Right atrium auricular region (tissue), 2 donors: ENCODE results near the gene DNAJB6. TPM values are rescaled to one million over a fixed set of nuclear protein-coding genes. Genes with fewer than 3 reads are reported as not detected.

ENCODE experiments used
- DNase-seq: peaks from one replicate; pipeline ENCODE4 v3.0.0-alpha.2; 2019; ENCODE audit warnings: low spot score
- H3K27ac ChIP-seq, 2 donors: fragments of 200-600 bp; sonication (generic); 1 replicate in 1 of 2; 2 replicates in 1 of 2; pipeline ENCODE4 v1.5.1; 2016 to 2019
- H3K27me3 ChIP-seq, 2 donors: fragments of 200-600 bp; sonication (generic); one replicate each; pipeline versions ENCODE4 v1.5.1 to v1.6.0; 2017 to 2019
- H3K36me3 ChIP-seq: fragments of 200-600 bp; sonication (generic); one replicate; pipeline ENCODE4 v1.5.1; 2016
- H3K4me1 ChIP-seq, 2 donors: fragments of 200-600 bp; sonication (generic); one replicate each; pipeline versions ENCODE4 v1.5.1 to v1.6.0; 2017 to 2019
- H3K4me3 ChIP-seq, 2 donors: fragments of 200-600 bp; sonication (generic); 1 replicate in 1 of 2; 2 replicates in 1 of 2; pipeline ENCODE4 v1.5.1; 2017 to 2019; ENCODE audit warnings: mild to moderate bottlenecking in 1 of 2, moderate library complexity in 1 of 2
- H3K9me3 ChIP-seq, 2 donors: fragments of 200-600 bp; sonication (generic); one replicate each; pipeline ENCODE4 v1.5.1; 2019
- total RNA-seq, 2 donors: library from RNA; depleted of rRNA; stranded (reverse); fragments of >200 nt; gene quantifications; one replicate each; pipeline ENCODE4 v1.1.0, GENCODE V29; 2016
- TF ChIP-seq, protein P1 (sequence below), 2 donors: fragments of 200-600 bp; sonication (generic); IDR thresholded peaks; one replicate each; pipeline ENCODE4 v1.5.1; 2019; ENCODE audit warnings: antibody characterized with exemption in 2 of 2

DNAJB6 gene
- total RNA-seq, 2 donors from 2014 or later, result 134 to 137 TPM

DNA sequence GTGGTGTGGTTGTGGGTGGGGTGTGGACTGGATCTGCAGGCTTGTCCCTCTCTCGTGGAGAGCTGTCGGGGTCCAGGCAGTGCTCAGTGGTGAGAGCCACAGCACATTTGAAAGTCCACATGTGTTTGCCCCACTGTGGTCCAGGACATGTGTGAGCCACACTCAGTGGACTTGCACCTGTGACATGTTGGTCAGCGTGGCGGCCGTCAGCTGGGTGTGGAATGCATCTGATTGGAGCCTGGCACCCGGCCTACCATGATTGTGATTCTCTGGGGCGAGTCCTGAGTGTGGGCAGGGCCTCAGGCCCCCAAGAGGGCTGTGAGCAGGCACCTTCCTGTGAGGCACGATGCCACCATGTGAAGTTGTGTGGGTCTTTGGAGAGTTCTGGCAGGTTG lies 77.9 kb downstream of the DNAJB6 start:
- TF ChIP-seq, protein P1, sequence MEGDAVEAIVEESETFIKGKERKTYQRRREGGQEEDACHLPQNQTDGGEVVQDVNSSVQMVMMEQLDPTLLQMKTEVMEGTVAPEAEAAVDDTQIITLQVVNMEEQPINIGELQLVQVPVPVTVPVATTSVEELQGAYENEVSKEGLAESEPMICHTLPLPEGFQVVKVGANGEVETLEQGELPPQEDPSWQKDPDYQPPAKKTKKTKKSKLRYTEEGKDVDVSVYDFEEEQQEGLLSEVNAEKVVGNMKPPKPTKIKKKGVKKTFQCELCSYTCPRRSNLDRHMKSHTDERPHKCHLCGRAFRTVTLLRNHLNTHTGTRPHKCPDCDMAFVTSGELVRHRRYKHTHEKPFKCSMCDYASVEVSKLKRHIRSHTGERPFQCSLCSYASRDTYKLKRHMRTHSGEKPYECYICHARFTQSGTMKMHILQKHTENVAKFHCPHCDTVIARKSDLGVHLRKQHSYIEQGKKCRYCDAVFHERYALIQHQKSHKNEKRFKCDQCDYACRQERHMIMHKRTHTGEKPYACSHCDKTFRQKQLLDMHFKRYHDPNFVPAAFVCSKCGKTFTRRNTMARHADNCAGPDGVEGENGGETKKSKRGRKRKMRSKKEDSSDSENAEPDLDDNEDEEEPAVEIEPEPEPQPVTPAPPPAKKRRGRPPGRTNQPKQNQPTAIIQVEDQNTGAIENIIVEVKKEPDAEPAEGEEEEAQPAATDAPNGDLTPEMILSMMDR (IDR thresholded peaks at IDR 0.05), result no peak
- Histone ChIP-seq H3K27ac (no peak overlapping the region), H3K36me3 (peaks cover 69% of the 10 kb centered on the region), H3K4me1 (peaks cover 0 to 1% of the 10 kb centered on the region in 2 donors), H3K27me3 (no peaks in the 10 kb centered on the region), H3K4me3 (no peak overlapping the region), H3K9me3 (no peaks in the 10 kb centered on the region)
- no peak for DNase-seq

DNA sequence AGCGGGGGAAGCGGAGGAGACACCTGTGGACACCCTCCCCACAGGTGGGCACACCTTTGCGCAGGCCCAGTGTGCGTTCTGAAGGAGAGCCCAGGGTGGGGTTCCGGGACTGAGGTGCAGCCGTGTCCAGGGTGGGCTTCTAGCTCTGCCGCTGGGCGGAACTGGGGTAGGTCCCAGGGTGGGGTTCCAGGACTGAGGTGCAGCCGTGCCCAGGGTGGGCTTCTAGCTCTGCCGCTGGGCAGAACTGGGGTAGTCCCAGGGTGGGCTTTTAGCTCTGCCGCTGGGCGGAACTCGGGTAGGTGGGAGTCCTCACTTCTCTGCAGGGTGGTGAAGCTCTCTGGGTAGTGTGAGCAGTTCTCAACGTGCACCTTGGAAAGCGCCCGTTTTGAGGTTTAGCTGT lies 78.7 kb downstream of the DNAJB6 start:
- H3K36me3 ChIP-seq, result peaks cover 61% of the 10 kb centered on the region
- DNase-seq, result no peak
- TF ChIP-seq, protein P1 (IDR thresholded peaks at IDR 0.05), result no peak

DNA sequence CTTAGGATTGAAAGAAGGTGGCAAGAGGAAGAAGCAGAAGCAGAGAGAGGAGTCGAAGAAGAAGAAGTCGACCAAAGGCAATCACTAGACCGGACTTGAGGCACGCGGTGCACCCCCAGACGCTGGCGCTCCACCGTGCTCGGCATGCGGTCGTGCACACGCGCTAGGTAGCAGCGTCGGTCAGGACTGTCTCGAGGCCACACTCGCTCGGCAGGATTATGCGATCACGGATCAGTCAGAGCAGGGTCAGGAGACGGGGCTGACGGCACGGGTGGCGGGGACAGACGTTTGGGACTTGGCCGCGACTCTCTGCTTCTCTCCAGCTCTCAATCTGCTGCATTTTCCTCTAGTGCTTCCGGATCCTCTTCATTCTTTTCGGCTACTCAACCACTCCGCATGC lies 79.2 kb downstream of the DNAJB6 start:
- Histone ChIP-seq H3K4me3 (no peak overlapping the region), H3K4me1 (no peaks in the 10 kb centered on the region), H3K27ac (no peak overlapping the region), H3K36me3 (peaks cover 57% of the 10 kb centered on the region), H3K9me3 (no peaks in the 10 kb centered on the region), H3K27me3 (no peaks in the 10 kb centered on the region)
- no peak for DNase-seq
- TF ChIP-seq, protein P1 (IDR thresholded peaks at IDR 0.05), result no peak

More for the DNA sequence above, 78.7 kb downstream of the DNAJB6 start:
- no peak overlapping the region for H3K27ac ChIP-seq
- no peak overlapping the region for H3K4me3 ChIP-seq
- no peaks in the 10 kb centered on the region for H3K9me3 ChIP-seq
- H3K27me3 ChIP-seq, result no peaks in the 10 kb centered on the region
- H3K4me1 ChIP-seq, result no peaks in the 10 kb centered on the region

DNA sequence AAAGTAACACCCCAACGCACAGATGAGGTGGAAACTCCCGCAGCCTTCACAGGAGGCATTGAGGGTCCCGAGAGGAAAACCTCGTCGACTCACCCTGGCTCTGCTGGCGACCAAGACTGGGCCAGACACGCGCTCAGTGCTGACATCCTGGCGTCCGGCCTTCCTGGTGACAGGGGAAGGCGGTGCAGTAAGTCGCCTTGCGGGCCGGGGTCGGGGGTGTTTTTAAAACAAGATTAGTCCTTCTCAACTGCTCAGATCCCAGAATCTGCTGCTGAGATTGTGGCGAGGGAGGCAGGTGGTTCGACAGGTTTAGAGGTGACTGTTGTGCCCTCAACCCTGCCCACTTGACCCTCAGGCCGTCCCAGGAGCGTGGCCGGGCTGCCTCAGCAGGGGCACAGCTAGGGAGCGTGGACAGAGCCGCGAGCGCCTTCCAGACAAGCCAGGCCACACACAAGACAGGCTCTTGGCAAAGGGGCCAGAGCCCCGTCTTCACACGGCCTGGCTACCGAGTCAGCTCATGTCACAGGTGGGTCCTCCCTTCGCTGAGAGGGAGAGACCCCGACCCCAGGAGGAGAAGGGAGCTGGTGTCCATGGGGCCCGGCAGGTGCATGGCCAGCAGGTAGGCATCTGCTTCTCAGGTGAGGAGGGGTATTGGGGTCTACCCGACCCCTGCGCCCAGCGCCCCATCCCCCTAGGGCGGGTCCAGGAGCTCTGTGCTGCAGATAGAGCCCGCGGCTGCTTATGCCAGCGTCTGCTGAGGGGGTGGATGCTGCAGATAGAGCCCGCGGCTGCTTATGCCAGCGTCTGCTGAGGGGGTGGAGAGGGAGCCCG lies 81.6 kb downstream of the DNAJB6 start:
- DNase-seq, result no peak
- Histone ChIP-seq H3K36me3 (peaks cover 48% of the 10 kb centered on the region), H3K4me3 (no peak overlapping the region), H3K9me3 (no peaks in the 10 kb centered on the region), H3K4me1 (peaks cover 0 to 3% of the 10 kb centered on the region in 2 donors), H3K27ac (no peak overlapping the region), H3K27me3 (no peaks in the 10 kb centered on the region)
- TF ChIP-seq, protein P1 (IDR thresholded peaks at IDR 0.05), result no peak

DNA sequence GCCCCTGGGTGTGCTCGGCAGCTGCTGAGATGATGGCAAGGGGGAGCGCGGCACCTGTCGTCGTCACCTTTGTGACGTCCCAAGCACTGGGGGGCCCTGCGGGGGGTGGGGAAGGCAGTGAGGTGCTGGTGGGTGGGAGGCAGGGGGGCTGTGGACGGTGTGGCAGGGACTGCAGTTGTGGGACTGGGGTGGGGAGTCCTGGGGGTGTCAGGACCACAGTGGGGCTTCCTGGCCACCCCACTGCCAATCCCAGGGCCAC lies 82.2 kb downstream of the DNAJB6 start:
- Histone ChIP-seq H3K27ac (no peak overlapping the region), H3K36me3 (peaks cover 47% of the 10 kb centered on the region), H3K4me1 (peaks cover 0 to 9% of the 10 kb centered on the region in 2 donors), H3K9me3 (no peaks in the 10 kb centered on the region), H3K4me3 (no peak overlapping the region), H3K27me3 (no peaks in the 10 kb centered on the region)
- no peak for DNase-seq
- TF ChIP-seq, protein P1 (IDR thresholded peaks at IDR 0.05), result no peak

DNA sequence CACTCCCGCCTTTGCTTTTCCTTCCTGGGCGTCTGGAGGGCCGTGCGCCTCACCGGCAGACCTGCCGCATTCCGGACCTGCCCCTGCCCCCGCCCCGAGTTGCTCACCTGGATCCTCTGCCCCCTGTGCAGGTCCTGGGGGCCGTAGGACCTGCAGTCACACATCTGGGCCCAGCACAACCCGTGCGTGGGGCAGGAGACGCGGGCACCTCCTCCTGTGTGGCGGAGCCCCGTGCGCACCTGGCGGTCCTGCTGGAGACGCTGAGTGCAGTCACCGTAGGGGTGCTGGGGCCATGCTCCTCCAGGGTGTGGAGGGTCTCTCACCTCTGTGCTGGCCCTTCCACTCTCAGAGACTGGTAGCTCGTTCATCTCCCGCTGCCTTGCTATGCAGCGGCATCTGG lies 85.5 kb downstream of the DNAJB6 start:
- H3K9me3 ChIP-seq, result no peaks in the 10 kb centered on the region
- no peak for DNase-seq
- peaks cover 17% of the 10 kb centered on the region for H3K36me3 ChIP-seq
- H3K27me3 ChIP-seq, result no peaks in the 10 kb centered on the region
- TF ChIP-seq, protein P1 (IDR thresholded peaks at IDR 0.05), result no peak
- no peak overlapping the region for H3K27ac ChIP-seq
- peaks cover 0 to 12% of the 10 kb centered on the region in 2 donors for H3K4me1 ChIP-seq
- H3K4me3 ChIP-seq, result no peak overlapping the region
